Brain microvascular endothelial cell (primary cell): Measurements from ENCODE around the gene PPM1L.

ENCODE experiments used
- DNase-seq: peaks from one replicate; pipeline ENCODE4 v3.0.0-alpha.2; 2020
- H3K27ac ChIP-seq: fragments of 250-450 bp; sonication (Bioruptor Pico); 2 replicates; pipeline ENCODE4 v1.5.1; 2020; ENCODE audit warnings: mild to moderate bottlenecking, moderate library complexity
- H3K27me3 ChIP-seq: fragments of 250-450 bp; sonication (Bioruptor Pico); replicated peaks from 2 replicates; pipeline ENCODE4 v1.5.1; 2020; ENCODE audit warnings: mild to moderate bottlenecking
- H3K36me3 ChIP-seq: fragments of 250-450 bp; sonication (Bioruptor Pico); replicated peaks from 2 replicates; pipeline ENCODE4 v1.5.1; 2020; ENCODE audit warnings: mild to moderate bottlenecking
- H3K4me3 ChIP-seq: 2 replicates; pipeline ENCODE4 v1.5.1; 2011; ENCODE audit warnings: low read depth, mild to moderate bottlenecking, control low read depth, low read length, moderate library complexity
- in situ Hi-C: cut with HindIII; loops from 2 replicates; pipeline ENCODE4 v1.10.0; 2017; ENCODE audit warnings: low sequenced_read_pairs, low pct_ligation_motif_present
- TF ChIP-seq, protein P1 (sequence below): IDR thresholded peaks from 2 replicates; pipeline ENCODE4 v1.5.1; 2011; ENCODE audit warnings: low read depth, mild to moderate bottlenecking, moderate library complexity, low read length, control low read depth, inconsistent platforms; ENCODE audit errors: missing control alignments

PPM1L gene

DNA sequence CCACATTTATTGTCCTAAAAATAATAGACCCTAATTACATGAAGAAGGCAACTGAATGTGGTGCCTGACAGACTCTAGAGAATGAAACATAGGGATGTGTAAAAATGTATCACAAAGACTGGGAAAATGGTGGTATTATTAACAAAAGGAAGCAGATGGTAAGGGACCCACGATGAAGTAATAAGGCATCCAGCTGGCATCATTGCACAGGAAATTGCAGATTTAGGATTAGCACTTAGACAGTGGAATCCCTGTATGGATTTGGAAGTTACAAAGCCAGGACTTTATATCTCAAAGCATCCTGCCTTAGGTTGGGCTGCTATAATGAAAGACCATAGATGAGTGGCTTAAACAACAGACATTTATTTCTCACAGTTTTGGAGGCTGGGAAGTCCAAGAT, 104.3 kb downstream of the PPM1L start:
- H3K4me3 ChIP-seq = no peak overlapping the region
- H3K27me3 ChIP-seq = no peaks in the 10 kb centered on the region
- TF ChIP-seq, protein P1, sequence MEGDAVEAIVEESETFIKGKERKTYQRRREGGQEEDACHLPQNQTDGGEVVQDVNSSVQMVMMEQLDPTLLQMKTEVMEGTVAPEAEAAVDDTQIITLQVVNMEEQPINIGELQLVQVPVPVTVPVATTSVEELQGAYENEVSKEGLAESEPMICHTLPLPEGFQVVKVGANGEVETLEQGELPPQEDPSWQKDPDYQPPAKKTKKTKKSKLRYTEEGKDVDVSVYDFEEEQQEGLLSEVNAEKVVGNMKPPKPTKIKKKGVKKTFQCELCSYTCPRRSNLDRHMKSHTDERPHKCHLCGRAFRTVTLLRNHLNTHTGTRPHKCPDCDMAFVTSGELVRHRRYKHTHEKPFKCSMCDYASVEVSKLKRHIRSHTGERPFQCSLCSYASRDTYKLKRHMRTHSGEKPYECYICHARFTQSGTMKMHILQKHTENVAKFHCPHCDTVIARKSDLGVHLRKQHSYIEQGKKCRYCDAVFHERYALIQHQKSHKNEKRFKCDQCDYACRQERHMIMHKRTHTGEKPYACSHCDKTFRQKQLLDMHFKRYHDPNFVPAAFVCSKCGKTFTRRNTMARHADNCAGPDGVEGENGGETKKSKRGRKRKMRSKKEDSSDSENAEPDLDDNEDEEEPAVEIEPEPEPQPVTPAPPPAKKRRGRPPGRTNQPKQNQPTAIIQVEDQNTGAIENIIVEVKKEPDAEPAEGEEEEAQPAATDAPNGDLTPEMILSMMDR = no peak
- no peak for DNase-seq
- in situ Hi-C loops = no loop called here
- no peak overlapping the region for H3K27ac ChIP-seq
- no peaks in the 10 kb centered on the region for H3K36me3 ChIP-seq

DNA sequence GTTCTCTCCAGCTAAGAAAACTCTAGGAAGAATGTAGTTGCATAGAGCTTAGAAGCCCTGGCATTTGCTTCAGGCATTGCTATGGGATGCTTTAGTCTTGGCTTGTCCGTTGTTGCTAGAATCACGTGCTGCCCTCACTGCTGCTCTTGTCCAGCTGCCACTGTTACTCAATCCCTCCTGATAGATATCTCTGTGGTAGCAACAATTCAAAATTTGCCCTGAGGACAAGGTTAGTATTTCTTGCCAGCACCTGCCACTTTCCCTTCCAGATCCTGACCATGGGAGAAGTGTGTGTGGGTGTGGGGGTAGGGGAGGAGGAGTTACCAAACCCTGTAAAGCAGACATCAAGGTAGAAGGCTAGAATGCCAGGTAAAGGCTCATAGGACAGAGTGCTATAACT, 113.8 kb downstream of the PPM1L start:
- no peak overlapping the region for H3K4me3 ChIP-seq
- no peaks in the 10 kb centered on the region for H3K36me3 ChIP-seq
- no peak for DNase-seq
- in situ Hi-C loops = no loop called here
- no peak overlapping the region for H3K27ac ChIP-seq
- H3K27me3 ChIP-seq = no peaks in the 10 kb centered on the region
- TF ChIP-seq, protein P1 = no peak

DNA sequence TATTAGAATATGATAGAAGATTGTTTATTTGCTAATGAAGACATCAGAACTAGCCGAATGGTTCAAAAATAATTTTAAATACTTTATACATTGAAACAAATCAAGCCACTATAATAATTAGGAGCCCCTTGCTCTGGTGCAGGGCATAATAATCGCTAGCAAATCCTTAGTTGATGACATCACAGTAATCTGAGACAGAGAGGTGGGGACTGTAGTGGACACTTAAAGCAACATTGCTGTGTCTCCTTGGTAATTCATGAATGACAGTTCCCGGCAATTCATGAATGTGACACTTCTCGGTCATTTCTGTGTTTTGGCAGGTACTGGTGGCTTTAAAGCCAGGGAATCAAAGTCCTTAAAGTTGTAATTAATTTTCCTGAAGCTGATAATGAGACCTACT, 114.3 kb downstream of the PPM1L start:
- Histone ChIP-seq H3K27me3 (no peaks in the 10 kb centered on the region), H3K27ac (no peak overlapping the region), H3K36me3 (no peaks in the 10 kb centered on the region), H3K4me3 (no peak overlapping the region)
- DNase-seq = peak; percentile 9
- in situ Hi-C loops = no loop called here
- TF ChIP-seq, protein P1 = no peak

DNA sequence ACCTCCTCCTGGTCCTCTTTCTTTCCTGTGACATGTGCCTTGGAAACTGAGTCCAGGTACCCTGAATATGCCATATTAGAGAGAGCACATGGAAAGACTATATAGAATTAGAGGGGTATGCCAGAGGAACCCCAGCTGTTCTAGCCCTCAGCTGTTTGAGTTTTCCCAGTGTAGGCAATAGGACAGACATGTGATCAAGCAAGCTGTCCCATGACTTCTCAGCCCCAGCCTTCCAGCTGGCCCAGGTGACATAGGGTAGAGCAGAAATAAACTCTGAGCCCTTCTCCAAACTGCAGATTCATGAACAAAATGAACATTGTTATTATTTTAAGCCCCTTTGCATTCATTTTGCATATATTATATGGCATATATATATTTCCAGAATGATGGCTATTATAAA, 118.7 kb downstream of the PPM1L start:
- Histone ChIP-seq H3K36me3 (no peaks in the 10 kb centered on the region), H3K4me3 (no peak overlapping the region), H3K27me3 (no peaks in the 10 kb centered on the region), H3K27ac (no peak overlapping the region)
- in situ Hi-C loops = no loop called here
- no peak for DNase-seq
- TF ChIP-seq, protein P1 = no peak

DNA sequence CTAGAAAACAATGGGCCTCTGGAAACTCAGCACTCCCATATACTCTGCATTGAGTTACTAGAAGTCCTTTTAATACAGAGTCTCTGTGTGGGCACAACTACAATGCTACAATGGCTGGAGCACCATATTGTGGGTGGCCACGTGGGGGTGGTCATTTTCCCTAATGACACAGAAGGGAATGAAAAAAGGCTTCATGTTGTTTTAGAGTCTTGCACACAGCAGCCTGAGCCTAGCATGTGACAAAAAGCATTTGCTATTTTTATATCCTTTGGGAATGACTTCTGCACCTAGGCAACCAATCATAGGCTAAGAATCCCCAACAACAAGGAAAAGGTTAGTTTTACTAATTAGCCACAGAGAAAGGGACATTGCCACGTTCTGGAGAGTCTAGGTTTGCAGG, 120.6 kb downstream of the PPM1L start:
- Histone ChIP-seq H3K27me3 (no peaks in the 10 kb centered on the region), H3K27ac (no peak overlapping the region), H3K4me3 (no peak overlapping the region), H3K36me3 (no peaks in the 10 kb centered on the region)
- DNase-seq = no peak
- in situ Hi-C loops = no loop called here
- TF ChIP-seq, protein P1 = no peak

DNA sequence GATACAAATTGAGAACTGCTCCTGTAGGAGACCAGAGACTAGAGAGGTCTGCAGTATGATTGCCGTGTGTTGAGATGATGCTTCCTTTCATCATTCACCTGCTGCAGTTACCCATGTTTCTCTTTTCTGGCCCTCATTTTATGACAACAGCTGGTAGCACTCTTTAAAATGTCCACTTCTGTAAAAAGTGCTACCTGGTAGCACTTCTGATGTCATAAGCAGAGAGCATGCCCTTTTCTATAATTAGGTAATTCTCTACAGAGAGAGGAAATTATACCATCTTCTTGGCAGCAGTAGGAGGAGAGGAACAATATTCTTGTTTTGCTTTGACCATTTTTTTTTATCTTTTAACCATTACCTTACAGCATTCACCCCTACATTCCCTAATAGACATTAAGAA, 123.8 kb downstream of the PPM1L start:
- in situ Hi-C loops = no loop called here
- Histone ChIP-seq H3K36me3 (no peaks in the 10 kb centered on the region), H3K4me3 (no peak overlapping the region), H3K27ac (no peak overlapping the region), H3K27me3 (no peaks in the 10 kb centered on the region)
- TF ChIP-seq, protein P1 = no peak
- DNase-seq = no peak
